ENCODE data around the gene EMC9.

EMC9 gene

GRCh38 chr14:24093207-24093900, 48.0 kb downstream of the EMC9 start:
- Histone ChIP-seq H3K9ac (ENCODE audit: low read depth, low read length) (peak overlapping the region; percentile 46), H3K36me3 (ENCODE audit: insufficient read depth, low read length) (peaks cover 7% of the 10 kb centered on the region; the same call in 1 of the 2 replicates), H3K4me1 (ENCODE audit: insufficient read depth, low read length) (peaks cover 9% of the 10 kb centered on the region), H3K9me3 (ENCODE audit: control insufficient read depth, insufficient read depth, low read length) (no peaks in the 10 kb centered on the region; the same call in 1 of the 2 replicates)

- H3K4me1 ChIP-seq (ENCODE audit: insufficient read depth, low read length) = peaks cover 9% of the 10 kb centered on the region
- no peak overlapping the region for H3K9ac ChIP-seq (ENCODE audit: low read depth, low read length)
- H3K9me3 ChIP-seq (ENCODE audit: control insufficient read depth, insufficient read depth, low read length) = no peaks in the 10 kb centered on the region; the same call in 1 of the 2 replicates
- peaks cover 4% of the 10 kb centered on the region; the same call in 1 of the 2 replicates for H3K36me3 ChIP-seq (ENCODE audit: insufficient read depth, low read length)
Observed at GRCh38 chr14:24092505-24093206, 48.7 kb downstream of the EMC9 start.

DNA sequence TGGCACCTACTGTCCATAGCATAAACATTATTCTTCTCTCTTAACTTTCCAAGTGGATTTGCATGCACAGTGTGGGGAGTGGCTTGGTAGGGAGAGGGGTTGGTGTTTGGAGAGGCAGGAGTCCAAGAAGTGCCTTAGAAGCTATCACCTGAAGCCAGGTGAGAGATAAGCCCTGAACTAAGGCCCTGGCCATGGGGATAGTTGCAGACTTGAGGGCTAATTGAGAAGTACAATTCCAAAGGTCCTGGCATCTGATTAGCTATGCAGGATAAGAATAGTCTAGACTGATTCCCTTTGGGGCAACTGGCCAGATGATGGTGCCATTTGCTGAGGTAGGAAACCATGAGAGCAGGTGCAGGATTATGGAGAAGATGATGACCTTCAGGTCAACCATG, 49.3 kb downstream of the EMC9 start:
- no peak overlapping the region for H3K9ac ChIP-seq (ENCODE audit: low read depth, low read length)
- peaks cover 9% of the 10 kb centered on the region for H3K4me1 ChIP-seq (ENCODE audit: insufficient read depth, low read length)
- H3K36me3 ChIP-seq (ENCODE audit: insufficient read depth, low read length) = peaks cover 4% of the 10 kb centered on the region; the same call in 1 of the 2 replicates
- no peaks in the 10 kb centered on the region; the same call in 1 of the 2 replicates for H3K9me3 ChIP-seq (ENCODE audit: control insufficient read depth, insufficient read depth, low read length)

- peaks cover 9% of the 10 kb centered on the region; the same call in 1 of the 2 replicates for H3K4me1 ChIP-seq (ENCODE audit: insufficient read depth, low read length)
- H3K9ac ChIP-seq (ENCODE audit: low read depth, low read length) = no peak overlapping the region
- no peaks in the 10 kb centered on the region for H3K9me3 ChIP-seq (ENCODE audit: control insufficient read depth, insufficient read depth, low read length)
- no peaks in the 10 kb centered on the region for H3K36me3 ChIP-seq (ENCODE audit: insufficient read depth, low read length)
Observed at GRCh38 chr14:24089890-24090289, 51.5 kb downstream of the EMC9 start.
